T-helper 1 cell treated with Interleukin-12 subunit alpha and Interleukin-12 subunit beta and Interleukin-4 antibody, amounts not matched to agents 30 ng/mL and 1 ng/mL, for 36 hours (primary cell): ENCODE data around the gene FUT3. TPM values are rescaled to one million over a fixed set of nuclear protein-coding genes. Genes with fewer than 3 reads are reported as not detected.
"Not testable (repeated sequence)": the region's sequence is repeated elsewhere in the genome, so short reads cannot be mapped to it uniquely, and the experiment has no call there.

Experiments used
- intact Hi-C: fragments of 100-400 bp; cut with micrococcal nuclease; formaldehyde crosslinking; loops from one replicate; pipeline ENCODE4 v1.15.1; 2024
- total RNA-seq: library from RNA; stranded (reverse); gene quantifications from 2 replicates; pipeline ENCODE4 v1.2.3, GENCODE V29; 2022

Gene FUT3
- total RNA-seq, 1 donor from 2014 or later, result not detected

DNA sequence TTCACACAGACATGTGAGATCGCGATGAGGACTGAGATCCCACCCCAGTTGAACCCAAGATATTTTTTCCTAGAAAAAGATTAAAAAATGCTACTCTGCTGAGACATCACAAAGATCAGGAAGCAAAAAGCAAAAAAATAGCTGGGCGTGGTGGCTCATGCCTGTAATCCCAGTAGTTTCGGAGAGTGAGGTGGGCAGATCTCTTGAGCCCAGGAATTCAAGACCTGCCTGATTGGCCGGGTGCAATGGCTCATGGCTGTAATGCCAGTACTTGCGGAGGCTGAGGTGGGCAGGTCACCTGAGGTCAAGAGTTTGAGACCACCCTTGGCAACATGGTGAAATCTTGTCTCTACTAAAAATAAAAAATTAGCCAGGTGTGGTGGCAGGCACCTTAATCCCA lies 1.1 kb downstream of the FUT3 start:
- intact Hi-C loops, result no loop called here

DNA sequence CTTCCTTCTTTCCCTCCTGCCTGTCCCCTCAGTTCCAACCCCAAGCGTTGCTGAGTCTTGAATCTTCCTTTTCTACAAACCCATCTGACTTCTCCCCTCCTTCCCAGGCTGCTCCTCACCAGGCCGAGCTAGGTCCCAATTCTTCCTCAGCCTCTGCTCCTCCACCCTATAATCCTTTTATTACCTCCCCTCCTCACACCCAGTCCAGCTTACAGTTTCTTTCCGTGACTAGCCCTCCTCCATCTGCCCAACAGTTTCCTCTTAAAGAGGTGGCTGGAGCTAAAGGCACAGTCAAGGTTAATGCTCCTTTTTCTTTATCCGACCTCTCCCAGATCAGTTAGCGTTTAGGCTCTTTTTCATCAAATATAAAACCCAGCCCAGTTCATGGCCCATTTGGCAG lies 2.6 kb downstream of the FUT3 start:
- intact Hi-C loops, result not testable (repeated sequence)

DNA sequence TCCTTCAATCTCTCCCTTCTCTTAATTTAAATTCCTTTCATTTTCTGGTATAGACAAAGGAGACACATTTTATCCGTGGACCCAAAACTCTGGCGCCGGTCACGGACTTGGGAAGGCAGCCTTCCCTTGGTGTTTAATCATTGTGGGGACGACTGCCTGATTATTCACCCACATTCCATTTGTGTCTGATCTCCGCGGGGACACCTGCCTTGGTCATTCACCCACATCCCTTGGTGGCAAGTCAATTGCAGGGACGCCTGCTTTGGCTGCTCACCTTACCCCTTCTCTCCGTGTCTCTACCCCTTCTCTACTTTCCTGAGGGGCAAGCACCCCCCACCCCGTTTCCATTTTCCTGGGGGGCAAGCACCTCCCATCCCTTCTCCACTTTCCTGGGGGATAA lies 3.4 kb downstream of the FUT3 start:
- intact Hi-C loops, result not testable (repeated sequence)

DNA sequence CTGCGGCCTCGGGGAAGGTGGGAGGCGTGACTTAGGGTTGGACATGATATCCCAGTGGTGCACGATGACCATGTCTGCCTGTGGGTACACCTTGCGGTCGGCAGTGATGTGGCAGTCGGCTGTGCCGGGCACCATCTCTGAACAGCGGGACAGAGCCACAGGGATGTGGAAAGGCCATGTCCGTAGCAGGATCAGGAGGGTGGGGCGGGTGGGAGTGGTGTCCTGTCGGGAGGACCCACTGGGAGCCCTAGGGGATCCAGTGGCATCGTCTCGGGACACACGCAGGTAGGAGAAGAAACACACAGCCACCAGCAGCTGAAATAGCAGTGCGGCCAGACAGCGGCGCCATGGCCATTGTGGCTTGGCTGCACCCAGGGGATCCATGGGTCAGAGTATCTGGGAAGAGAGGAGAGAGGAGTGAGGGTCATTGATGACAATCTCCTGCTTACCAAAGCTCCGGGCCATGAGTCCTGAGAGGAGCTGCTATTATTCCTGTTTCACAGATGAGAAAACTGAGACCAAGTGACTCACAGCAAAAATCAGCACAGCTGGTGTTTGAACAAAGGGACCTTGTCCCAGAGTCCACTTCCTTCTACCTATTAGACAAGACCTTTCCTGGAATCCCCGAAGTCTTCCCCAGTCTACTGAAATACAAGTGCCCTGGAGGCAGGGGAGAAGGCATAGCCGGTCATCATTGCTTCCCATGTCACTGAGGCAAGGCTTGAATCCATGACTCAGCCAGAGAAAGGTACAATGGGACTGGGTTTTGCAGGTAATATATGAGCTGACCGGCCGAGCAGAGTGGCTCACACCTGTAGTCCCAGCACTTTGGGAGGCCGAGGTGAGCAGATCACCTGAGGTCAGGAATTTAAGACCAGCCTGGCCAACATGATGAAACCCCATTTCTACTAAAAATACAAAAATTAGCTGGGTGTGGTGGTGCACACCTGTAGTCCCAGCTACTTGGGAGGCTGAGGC lies 6.5 kb downstream of the FUT3 start:
- intact Hi-C loops, result no loop called here

DNA sequence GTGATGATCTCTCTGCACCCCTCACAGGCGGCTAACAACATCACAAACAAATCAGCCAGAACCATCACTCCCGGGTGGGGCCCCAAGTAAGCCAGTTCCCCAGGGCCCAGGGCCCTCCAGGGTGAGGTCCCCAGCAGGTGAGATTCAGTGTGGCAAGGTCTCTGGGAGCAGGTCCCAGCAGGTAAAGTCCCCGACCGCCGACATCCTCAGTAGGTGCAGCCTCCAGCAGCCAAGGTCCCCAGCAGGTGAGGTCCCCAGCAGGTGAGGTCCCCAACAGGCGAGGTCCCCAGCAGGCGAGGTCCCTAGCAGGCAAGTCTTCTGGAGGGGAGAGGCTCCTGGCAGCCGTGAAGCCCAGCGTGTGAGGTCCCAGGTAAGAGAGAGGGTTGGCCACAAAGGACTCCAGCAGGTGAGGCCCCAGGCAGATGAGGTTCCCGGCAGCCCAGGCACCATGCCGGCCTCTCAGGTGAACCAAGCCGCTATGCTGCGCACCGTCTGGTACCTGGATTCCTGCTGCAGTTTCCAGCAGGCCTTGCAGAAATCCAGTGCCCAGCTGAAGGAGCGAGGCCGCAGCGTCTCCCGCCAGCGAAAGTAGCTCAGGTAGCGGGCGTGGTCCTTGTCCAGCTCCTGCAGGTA lies 7.8 kb downstream of the FUT3 start:
- intact Hi-C loops, result no loop called here

DNA sequence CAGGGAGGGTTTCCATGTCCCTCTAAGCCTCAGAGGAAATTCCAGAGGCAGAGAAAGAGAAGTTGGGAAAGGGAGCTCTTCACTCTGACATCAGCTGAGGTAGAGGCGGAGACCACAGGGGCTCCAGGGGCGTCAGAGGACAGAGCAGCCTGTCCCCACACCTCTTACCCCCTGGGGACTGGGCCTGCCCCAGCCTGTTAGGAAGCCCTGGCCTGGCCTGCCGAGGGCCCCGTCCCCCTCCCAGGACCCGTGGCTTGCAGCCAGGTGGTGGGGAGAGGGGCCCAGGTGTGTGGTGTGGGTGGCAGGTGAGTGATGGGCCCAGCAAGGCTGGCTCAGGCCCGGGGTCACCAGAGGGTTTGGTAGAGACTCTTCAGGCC lies 9.5 kb downstream of the FUT3 start:
- intact Hi-C loops, result not testable (repeated sequence)

DNA sequence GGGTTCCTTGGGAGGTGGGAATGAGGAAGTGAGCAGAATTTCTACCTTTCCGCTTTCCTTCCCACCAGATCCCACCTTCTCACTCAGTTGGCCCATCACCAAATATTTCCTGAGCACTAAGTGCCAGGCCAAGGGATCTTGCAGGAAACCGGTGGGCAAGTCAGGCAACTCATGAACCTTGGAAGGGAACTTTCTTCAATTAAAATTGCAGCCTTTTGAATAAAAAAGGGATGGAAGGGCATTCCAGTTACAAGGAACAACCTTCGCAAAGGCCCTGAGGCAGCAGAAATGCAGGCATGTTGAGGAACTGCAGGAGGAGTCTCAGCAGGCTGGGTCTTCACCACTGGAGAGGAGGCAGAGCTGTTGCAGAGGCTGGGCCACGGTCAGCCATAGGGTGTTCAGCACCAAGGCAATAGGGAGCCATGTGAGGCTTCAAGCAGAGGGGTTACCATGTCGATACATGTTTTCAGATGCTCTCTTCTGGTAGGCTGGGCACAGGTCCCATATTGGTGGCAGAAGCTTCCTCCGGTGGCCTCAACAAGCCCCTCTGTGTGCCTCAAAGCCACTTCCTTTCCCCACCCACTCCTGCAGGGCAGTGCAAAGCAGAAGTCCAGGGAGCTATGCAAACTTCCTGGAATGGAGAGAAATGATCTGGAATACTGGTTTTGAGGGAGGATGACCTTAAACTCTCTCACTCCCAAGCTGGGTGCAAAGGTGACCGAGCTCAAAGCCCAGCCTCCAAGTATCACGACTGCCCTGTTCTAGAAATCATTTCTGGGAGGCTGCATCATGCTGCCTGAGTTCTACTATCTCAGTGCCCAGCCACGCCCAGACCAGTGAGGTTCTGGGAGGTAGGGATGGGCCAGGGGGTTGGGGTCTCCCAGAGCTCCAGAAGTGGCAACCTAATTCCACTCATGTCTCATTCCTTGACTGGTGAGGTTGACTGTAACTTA lies 11.9 kb downstream of the FUT3 start, which contains the start of gene FUT6:
Gene FUT6 (minus strand): TSS at position 638 of the 953 bp plus-strand sequence. CDS start 7,135 bp downstream, outside the sequence.
- intact Hi-C loops, result no loop called here

DNA sequence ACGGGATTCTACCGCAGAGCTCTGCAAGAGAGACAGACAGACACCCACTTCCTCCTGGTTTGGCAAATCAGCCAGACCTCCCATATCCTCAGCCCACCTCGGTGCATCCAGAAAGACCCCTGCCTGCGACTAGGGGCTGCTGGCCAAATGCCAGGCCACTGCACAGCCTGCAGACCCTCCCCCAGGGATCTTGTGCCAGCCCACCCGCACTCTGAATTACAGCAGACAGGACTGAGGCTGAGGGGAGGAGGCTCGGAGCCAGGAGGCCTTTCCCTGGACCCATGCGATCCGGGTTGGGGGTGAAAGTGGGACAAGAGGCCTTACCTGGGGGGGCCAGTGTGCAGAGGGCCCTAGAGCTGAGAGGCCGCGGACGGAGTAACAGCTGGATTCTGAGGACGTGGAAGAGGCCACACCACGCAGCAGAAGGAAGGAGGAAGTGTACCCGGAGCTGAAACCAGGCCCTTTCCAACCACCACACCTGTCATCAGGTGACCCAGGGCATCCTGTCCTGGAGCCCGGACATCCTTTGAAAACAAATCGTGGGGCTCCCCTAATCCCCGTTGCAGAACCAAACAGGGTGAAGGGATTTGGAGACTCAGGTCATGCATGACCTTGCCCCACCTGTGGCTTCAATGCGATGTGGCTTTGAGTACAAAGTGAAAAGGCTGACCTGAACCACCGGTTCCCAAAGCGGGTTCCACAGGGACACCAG lies 12.7 kb downstream of the FUT3 start:
- intact Hi-C loops, result no loop called here

DNA sequence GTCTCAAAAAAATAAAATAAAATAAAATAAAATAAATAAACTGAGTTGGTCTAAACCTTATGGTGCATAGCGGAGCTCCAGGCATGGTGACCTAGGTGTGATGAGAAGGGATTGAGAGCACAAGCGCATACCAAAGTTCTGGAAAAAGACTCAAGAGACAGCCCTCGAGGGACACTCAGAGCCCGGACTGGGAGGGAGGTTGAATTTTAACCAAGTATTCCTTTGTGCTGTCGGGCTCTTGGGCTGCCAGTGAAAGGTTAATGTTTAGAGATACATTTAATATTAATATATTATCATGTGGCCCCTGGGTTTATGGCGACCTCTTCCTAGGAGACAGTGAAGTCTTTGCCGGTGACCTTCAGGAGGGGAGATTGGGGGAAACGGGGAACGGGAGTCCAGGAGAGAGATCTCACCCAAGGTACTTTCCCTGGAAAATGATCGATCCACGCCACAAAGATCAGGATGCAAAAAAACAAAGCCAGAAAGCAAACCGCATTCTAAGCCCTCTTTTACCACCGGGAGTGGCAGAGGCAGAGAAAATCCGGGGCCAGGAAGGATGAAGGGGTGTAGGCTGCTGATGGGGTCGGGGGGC lies 13.4 kb downstream of the FUT3 start:
- intact Hi-C loops, result no loop called here

DNA sequence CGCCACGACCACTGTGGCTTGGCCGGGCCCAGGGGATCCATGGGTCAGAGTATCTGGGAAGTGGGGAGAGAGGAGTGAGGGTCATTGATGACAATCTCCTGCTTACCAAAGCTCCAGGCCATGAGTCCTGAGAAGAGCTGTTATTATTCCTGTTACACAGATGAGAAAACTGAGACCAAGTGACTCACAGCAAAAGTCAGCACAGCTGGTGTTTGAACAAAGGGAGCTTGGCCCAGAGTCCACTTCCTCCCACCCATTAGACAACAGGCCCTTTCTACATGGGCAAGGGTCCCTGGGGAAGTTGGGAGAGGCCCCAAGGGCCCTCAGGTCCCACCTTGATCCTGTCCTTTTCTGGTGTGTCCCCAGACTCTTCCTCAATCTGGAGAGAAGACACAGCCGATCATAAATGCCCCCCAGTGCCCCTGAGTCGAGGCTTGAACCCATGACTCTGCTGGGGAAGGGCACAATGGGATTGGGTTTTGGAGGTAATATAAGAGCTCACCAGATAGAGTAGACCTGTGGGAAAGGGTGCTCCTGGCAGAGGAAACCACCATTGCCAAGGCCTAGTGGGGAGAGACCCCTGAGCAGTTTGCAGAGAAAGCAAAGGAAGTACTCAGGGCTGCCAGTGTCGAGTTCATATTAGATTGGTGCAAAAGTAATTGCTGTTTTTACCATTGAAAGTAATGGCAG lies 18.6 kb downstream of the FUT3 start:
- intact Hi-C loops, result no loop called here

DNA sequence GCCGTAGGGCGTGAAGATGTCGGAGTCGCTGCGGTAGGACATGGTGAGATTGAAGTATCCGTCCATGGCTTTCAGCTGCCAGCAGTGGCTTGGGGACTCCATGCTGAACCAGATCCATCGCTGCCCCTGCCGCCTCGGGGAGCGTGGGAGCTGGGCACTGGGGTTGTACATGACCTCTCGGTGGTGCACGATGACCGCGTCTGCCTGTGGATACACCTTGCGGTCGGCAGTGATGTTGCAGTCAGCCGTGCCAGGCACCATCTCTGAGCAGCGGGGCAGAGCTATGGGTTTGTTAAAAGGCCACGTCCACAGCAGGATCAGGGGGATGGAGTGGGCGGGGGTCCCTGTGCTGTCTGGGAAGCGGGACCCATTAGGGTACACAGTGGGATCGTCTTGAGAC lies 19.2 kb downstream of the FUT3 start:
- intact Hi-C loops, result no loop called here

DNA sequence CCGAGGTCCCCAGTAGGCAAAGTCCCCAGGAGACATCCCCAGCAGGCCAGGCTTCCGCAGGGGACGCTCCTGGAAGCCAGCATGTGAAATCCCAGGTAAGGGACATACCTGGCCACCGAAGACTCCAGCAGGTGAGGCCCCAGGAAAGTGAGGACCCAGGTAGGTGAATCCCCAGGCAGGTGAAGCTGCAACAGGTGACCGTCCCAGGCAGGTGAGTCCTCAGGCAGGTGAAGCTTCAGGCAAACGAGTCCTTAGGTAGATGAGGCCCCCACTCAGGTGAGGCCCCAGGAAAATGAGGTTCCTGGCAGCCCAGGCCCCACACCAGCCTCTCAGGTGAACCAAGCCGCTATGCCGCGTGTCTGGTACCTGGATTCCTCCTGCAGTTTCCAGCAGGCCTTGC lies 20.1 kb downstream of the FUT3 start:
- intact Hi-C loops, result no loop called here

DNA sequence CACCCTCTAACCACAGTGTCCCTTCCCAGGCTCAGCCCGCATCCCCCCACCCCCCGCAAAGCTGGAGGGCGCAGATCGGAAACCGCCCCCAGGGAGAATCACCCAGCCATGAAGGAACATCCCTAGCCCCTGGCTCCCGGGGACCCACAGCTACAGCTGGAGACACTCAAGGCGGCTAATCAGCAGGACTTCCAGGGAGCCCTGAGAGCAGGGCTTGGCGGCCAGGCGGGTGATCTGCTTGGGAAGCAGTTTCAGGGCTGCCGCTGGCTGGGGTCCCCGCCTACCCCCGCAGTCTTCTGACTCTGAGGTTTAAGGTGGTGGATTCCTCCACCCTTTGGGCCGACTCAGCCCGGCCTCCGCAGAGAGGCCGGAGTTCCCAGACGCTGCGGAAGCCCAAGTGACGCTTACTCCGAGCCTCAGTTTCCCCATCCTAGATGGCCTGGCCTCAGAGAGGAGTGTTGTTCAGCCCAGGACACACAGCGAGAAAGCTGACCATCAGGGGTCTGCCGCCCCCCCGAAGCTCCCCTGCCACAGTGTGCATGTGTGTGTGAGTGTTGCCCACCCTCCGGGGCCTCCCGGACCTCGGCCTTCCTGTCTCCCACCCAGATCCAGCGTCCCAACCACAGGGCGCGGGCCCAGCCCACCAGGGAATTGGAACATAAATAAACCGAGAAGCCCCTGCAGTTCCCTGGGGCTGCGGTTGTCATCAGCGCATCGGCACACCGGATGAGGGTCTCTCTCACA lies 21.5 kb downstream of the FUT3 start:
- intact Hi-C loops, result loop anchor here (2.0 kb wide), 1 partner anchor 531 kb away; the partner anchor contains the start of gene CLPP

DNA sequence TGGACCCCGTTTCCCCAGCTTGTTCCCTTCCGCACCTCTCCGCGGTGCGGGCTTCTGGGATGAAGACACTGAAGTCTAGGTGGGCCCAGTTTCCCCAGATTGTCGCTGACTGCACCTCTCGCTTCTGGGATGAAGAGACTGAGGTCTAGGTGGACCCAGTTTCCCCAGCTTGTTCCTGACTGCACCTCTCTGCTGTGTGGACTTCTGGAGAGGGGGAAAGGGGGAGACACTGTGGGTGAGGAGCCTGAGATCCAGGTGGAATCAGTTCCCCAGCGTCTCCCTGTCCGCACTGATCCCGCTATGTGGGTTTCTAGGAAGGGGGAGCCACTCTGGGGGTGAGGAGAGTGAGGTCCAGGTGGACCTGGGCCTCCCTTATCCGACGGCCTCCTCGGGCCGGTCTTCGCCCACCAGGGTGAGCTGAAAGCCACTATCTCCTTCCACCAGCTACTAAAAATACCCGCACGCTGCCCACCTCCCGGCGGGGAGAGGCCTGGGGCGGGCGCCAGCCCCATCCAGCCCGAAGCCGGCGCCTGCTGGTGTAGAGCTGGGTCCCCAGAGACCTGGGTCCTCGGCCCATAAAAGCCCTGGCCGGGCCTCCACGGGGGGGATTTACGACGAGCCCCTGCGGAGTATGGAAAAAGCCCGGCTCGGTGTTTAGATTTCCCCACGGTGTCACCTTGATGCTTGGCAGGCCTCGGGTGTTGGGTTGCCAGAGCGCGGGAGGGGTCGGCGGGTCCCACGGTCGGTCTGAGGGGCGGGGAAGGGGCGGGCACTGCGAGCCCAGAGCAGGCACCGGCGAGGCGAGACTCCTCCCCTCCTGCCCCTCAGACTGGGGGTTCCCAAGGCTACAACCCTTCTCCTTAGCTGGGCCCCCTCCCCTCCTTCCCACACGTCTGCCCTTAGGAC lies 22.3 kb downstream of the FUT3 start:
- intact Hi-C loops, result loop anchor here (1.0 to 2.0 kb wide), 7 partner anchors 25 to 532 kb away; partner anchors contain the start of genes CATSPERD, CLPP, LONP1 and RANBP3

DNA sequence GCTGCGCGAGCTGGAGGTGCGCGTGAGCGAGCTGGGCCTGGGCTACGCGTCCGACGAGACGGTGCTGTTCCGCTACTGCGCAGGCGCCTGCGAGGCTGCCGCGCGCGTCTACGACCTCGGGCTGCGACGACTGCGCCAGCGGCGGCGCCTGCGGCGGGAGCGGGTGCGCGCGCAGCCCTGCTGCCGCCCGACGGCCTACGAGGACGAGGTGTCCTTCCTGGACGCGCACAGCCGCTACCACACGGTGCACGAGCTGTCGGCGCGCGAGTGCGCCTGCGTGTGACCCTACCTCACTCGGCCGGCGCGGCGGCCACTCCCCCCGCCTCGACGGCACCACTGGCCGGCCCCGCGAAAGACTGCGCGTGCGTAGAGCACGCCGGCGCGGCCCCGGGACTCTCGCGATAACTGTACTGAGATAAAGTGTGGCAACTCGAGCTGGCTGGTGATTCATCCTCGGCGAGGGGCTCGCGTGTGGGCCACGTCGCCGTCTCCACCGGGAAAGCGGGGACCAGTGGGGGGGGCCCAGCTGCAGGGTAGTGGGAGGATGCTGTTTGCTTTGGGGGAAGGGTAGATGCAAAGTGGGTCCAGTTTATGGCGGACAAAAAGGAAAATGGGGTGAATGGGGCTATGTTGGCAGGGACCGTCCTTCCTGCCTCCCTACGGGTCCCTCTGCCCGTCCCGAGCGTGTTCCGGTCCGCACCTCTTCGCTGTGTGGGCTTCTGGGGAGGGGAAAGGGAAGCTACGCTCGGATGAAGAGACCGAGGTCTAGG lies 23.2 kb downstream of the FUT3 start:
- intact Hi-C loops, result loop anchor here (1.0 to 2.0 kb wide), 7 partner anchors 24 to 533 kb away; partner anchors contain the start of genes CATSPERD, CLPP, LONP1 and RANBP3

DNA sequence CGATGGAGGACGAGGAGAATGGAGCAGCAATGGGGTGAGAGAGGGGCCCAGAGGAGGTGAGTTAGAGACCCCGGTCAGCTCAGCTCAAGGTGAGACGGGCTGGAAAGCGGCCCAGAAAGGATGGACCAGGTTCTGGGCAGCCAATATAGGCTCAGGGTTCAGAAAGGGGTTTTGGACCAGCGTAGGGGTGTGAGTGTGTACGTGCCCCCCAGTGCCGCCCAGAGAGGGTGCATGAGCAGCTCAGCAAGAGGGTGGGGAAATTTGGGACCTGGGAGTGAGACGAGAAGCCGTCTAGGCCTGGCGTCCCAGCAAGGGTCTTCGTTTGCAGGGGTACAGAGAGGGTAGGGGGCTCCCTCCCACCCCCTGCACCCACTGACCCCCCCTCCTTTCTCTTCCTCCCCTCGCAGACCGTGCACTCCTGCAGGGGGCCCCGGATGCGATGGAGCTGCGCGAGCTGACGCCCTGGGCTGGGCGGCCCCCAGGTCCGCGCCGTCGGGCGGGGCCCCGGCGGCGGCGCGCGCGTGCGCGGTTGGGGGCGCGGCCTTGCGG lies 23.8 kb downstream of the FUT3 start:
- intact Hi-C loops, result no loop called here
